SJSA1 (cell line): ENCODE measurements around the gene PTCH1. TPM values are rescaled to one million over a fixed set of nuclear protein-coding genes. Genes with fewer than 3 reads are reported as not detected.

ENCODE experiments used
- DNase-seq, 2 experiments: peaks; one replicate each; pipeline ENCODE4 v3.0.0-alpha.2; 2015 to 2020; ENCODE audit warnings: low spot score in 2 of 2, low read depth in 1 of 2
- H3K27ac ChIP-seq: fragments of 250-450 bp; sonication (Bioruptor Pico); 2 replicates; pipeline ENCODE4 v1.5.1; 2020; ENCODE audit warnings: mild to moderate bottlenecking, moderate library complexity
- H3K27me3 ChIP-seq: fragments of 250-450 bp; sonication (Bioruptor Pico); replicated peaks from 2 replicates; pipeline ENCODE4 v1.5.1; 2020; ENCODE audit warnings: mild to moderate bottlenecking, moderate library complexity
- H3K36me3 ChIP-seq: fragments of 250-450 bp; sonication (Bioruptor Pico); 2 replicates; pipeline ENCODE4 v1.5.1; 2020; ENCODE audit warnings: mild to moderate bottlenecking
- H3K4me1 ChIP-seq: fragments of 250-450 bp; sonication (Bioruptor Pico); replicated peaks from 2 replicates; pipeline ENCODE4 v1.6.1; 2021; ENCODE audit warnings: mild to moderate bottlenecking
- H3K4me3 ChIP-seq: fragments of 250-450 bp; sonication (Bioruptor Pico); 2 replicates; pipeline ENCODE4 v1.5.1; 2020; ENCODE audit warnings: mild to moderate bottlenecking
- H3K9me3 ChIP-seq: fragments of 250-450 bp; sonication (Bioruptor Pico); replicated peaks from 2 replicates; pipeline ENCODE4 v1.5.1; 2020; ENCODE audit warnings: mild to moderate bottlenecking
- total RNA-seq: library from RNA; depleted of rRNA; stranded (reverse); fragments of >200 nt; shearing (Covaris generic); gene quantifications from 2 replicates; pipeline ENCODE4 v1.2.3, GENCODE V29; 2014

Gene PTCH1
- total RNA-seq, 1 experiment from 2014 or later: 56.4 TPM

DNA sequence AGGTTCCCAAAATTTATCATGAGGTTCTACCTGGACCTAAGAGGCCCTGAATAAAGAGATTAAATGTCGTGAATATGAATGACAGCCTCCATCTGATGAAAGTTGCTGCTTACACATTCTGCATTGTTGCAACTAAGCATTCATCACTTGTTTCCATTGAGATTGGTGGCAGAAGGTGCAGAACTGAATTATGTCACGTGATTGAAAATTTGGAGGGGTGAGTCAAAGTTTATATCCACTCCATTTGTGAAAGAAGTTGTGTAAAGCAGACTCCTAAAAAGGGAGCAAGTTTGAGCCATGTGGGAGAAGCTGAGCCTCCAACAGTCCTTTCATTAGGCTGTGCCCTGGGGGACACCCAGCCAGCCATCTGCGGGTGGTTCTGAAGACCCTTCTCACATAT is 4.9 kb upstream of the PTCH1 start:
- no peaks in the 10 kb centered on the region for H3K27me3 ChIP-seq
- H3K36me3 ChIP-seq: no peaks in the 10 kb centered on the region
- no peak for DNase-seq
- peaks cover 26% of the 10 kb centered on the region for H3K4me1 ChIP-seq
- no peak overlapping the region for H3K27ac ChIP-seq
- no peak overlapping the region for H3K4me3 ChIP-seq
- H3K9me3 ChIP-seq: no peaks in the 10 kb centered on the region

DNA sequence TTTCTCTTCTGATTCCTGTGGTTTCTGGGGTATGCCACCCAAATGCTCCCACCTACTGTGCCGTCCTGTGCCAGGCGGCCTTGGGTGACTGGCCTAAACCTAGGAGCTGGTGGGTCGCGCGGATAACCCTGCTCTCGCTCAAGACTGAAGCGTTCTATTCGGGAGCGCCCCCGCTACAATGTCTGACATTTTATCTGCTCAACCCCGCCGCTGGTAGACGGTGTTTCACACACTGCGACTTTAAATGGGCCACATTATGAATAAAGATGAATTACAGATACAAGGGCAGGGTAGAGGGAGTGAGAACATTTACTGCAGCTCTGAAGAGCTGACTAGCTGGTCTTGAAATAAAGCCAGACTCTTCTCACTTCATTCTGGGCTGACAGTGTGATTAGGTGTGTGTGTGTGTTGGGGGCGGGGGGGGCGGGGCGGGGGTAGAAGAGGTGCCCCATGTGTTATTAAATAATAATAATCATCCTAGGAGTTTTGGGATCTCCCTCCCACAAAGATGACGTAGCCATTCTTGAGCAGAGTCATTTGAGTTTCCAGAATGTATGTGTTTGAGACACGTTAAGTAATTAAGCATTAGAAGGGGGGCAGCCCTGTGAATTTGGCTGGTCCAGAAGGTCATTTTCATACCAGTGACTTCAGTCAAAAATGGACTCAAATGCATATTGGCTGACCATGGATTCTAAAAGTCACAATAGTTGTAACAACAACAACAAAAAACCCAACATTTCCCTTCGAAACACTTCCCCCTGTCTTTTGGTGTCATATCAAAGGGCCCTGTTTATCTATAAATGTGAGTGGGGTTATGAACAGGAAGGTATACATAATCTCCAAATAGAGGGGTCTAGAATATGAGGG is 1.0 kb upstream of the PTCH1 start:
- H3K4me1 ChIP-seq: peaks cover 26% of the 10 kb centered on the region
- H3K4me3 ChIP-seq: peak overlapping the region; percentile 76
- no peak for DNase-seq
- no peaks in the 10 kb centered on the region for H3K9me3 ChIP-seq
- peak overlapping the region; percentile 90 for H3K27ac ChIP-seq
- H3K36me3 ChIP-seq: peaks cover 33% of the 10 kb centered on the region
- no peaks in the 10 kb centered on the region for H3K27me3 ChIP-seq

DNA sequence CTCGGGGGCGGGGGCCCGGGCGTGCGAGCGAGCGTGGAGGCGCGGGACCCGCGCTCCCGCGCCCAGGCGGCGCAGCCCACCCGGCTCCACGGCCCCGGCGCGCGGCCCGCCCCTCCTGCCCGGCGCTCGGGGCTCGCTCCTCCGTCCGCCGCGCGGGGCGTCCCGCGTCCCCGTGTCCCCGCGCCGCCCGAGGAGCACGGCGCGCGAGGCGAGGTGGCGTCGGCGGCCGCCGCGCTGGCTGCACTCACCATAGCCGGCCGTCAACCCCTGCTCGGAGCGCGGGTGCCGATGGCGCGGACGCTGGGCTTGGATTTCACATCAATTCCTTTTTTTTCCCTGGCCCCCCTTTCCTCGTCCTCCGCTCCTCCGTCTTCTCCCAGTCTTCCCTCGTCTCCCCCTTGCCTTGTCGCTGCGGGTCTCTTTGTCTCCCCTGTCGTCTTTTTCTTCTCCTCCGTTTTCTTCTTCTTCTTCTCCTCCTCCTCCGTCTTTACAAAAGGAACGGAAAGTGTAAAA is 494 bp downstream of the PTCH1 start:
- H3K27ac ChIP-seq: peak overlapping the region; percentile 90
- peaks cover 42% of the 10 kb centered on the region for H3K36me3 ChIP-seq
- no peaks in the 10 kb centered on the region for H3K27me3 ChIP-seq
- H3K4me3 ChIP-seq: peak overlapping the region; percentile 76
- H3K4me1 ChIP-seq: peaks cover 36% of the 10 kb centered on the region
- H3K9me3 ChIP-seq: no peaks in the 10 kb centered on the region
- no peak for DNase-seq

DNA sequence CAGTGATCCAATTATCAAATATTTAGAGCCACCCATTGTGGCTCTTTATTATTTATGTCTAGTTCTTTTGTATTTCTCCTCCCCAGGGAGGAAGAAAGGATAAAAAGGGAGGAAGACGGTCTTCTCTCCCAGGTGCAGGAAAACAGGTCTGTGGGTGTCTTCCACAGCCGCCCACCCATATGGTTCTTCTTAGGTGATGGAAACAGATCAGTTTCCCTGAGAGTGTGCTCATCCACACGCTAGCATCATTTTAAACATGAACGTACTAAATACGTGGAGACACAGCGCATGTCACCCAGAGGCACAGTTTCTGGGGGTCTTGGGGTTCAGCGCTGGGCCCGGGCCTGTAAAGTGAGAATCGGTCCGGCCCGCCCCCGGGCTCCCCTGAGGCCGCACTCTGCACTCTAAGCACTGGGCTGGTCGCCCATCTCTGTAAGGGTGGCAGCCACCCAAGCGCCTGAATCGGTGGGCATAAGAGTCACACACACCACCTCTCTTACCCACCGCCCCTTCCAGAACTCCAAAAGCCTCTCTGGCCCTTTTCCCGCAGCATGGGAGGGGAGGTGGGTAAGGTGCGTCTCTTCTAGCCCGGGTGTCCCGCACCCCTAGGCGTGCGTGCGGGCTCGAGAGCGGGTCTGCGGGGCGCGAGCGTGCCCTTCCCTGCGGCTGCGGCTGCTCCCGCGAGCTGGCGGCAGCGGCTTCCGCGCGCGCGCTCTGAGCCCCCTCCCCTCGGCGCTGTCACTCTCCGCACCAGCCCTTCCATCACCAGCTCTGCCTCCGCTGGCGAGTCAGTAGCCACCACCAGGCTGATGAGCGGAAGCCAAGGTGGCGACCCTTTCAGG is 1.3 kb downstream of the PTCH1 start:
- no peaks in the 10 kb centered on the region for H3K9me3 ChIP-seq
- DNase-seq: peak in 1 of 2 experiments; percentile 62
- H3K36me3 ChIP-seq: peaks cover 44% of the 10 kb centered on the region
- H3K4me1 ChIP-seq: peaks cover 36% of the 10 kb centered on the region
- no peaks in the 10 kb centered on the region for H3K27me3 ChIP-seq
- H3K4me3 ChIP-seq: peak overlapping the region; percentile 76
- H3K27ac ChIP-seq: peak overlapping the region; percentile 90

DNA sequence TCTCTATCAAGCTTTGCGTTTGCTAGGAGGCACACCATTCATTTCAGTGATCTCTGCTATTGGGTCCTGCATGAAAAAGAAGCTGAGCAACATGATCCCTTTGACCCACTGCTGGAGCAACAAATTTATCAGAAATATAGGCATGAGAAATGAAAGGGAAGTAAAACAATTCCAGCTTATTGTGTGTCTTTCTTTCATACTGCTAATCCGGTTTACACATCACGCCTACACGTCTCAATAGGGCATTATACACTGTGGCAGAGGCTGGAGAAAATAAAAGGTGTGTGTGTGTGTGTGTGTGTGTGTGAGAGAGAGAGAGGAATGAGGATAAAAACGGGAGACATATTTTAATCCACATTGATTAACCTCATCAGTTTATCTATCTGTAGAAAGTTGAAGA is 2.4 kb downstream of the PTCH1 start:
- H3K4me1 ChIP-seq: peaks cover 36% of the 10 kb centered on the region
- peak overlapping the region; percentile 76 for H3K4me3 ChIP-seq
- no peaks in the 10 kb centered on the region for H3K9me3 ChIP-seq
- DNase-seq: peak in 1 of 2 experiments; percentile 31
- peak overlapping the region; percentile 90 for H3K27ac ChIP-seq
- H3K27me3 ChIP-seq: no peaks in the 10 kb centered on the region
- H3K36me3 ChIP-seq: peaks cover 44% of the 10 kb centered on the region

DNA sequence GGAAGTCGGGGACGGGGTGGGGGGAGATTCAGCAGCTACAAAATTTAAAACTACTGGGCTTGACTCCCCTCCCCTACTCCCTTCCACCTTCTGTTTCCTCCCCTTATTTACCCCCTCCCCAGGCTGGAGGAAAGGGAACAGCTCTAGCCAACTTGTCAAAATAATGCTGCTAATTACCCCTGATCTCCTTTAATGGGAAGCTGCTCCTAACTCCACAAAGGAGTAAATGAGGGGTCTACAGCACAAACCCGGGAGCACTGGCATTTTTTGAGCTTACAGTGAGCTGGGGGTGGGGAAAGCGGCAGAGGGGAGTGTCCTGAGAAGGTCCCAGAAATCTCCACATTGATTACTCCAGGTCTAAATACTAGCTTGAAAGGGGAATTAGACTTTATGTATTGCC is 3.1 kb downstream of the PTCH1 start:
- peaks cover 36% of the 10 kb centered on the region for H3K4me1 ChIP-seq
- DNase-seq: no peak
- H3K27ac ChIP-seq: peak overlapping the region; percentile 90
- H3K9me3 ChIP-seq: no peaks in the 10 kb centered on the region
- peaks cover 46% of the 10 kb centered on the region for H3K36me3 ChIP-seq
- H3K27me3 ChIP-seq: no peaks in the 10 kb centered on the region
- H3K4me3 ChIP-seq: peak overlapping the region; percentile 76

DNA sequence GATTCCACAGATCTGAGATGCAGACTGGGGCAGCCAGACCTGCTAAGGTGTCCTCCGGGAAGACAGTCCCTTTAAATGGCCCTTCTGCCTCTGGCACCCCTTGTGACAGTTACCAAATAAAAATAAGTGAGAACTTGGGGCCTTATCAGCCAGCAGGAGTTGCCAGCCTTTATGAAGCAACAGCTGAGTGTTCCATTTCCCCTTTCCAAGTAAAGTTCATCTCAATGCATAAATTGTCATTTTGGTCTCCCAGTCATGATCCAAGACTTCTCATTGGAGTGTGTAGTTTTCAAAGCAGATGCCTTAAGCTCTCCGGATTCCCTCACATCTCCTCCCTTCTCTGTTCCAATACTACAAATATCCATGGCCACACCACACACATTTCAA is 4.1 kb downstream of the PTCH1 start:
- H3K36me3 ChIP-seq: peaks cover 56% of the 10 kb centered on the region
- H3K4me1 ChIP-seq: peaks cover 36% of the 10 kb centered on the region
- peak overlapping the region; percentile 90 for H3K27ac ChIP-seq
- no peaks in the 10 kb centered on the region for H3K9me3 ChIP-seq
- peak overlapping the region; percentile 76 for H3K4me3 ChIP-seq
- H3K27me3 ChIP-seq: no peaks in the 10 kb centered on the region
- no peak for DNase-seq

DNA sequence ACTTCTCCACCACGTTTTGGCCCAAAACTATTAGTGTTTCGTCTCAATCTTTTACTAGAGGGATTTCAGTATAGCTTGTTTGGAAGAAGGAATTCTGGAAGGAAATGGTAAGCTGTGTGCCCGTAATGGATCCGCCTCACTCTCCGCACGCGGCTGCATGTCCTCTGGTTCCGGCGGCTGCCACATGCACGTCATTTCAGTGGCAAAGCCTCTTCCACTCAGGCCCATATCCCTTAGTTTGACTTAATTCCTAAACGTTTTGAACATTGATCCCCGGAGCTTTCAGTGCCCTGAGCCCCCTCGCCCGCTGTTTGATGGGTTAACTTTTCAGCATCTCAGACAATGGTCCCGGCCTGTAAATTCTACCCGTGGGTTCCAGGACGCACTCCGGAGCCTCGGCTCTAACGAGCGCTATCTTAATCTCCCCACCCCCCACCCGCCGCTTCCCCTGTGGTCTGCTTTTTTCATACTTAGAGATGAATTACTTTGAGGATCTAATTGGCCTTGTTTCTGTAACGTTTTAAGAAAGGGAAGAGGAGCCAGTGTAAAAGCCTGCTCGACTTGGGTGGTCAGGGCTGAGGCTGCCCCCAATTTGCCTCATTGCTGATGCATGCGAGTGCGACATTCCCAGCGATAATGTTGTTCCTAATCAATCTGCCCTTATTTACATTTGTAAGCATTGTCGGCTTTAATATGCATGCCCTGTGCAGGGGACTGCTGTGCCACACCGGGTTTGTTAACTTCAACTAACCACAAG is 4.6 kb downstream of the PTCH1 start:
- H3K9me3 ChIP-seq: no peaks in the 10 kb centered on the region
- H3K36me3 ChIP-seq: peaks cover 62% of the 10 kb centered on the region
- peak; percentile 94 to 97 for DNase-seq
- H3K27ac ChIP-seq: peak overlapping the region; percentile 92
- peak overlapping the region; percentile 76 for H3K4me3 ChIP-seq
- H3K27me3 ChIP-seq: no peaks in the 10 kb centered on the region
- peaks cover 31% of the 10 kb centered on the region for H3K4me1 ChIP-seq

DNA sequence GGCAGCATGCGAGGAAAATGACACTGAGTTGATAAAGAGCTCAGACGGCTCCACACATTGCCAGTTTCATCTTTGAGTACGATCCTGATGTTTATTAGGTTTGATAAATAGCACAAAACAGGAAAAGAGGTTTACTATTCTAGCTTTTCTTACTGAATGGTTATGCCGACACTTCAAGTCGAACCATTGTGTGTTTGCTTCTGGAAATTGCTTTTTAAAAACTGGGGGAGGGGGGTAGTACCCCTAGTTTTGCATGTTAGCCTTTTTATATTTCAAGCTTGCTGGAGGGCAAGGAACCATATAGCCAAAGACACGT is 5.2 kb downstream of the PTCH1 start:
- Histone ChIP-seq H3K27ac (peak overlapping the region; percentile 92), H3K36me3 (peaks cover 67% of the 10 kb centered on the region), H3K9me3 (no peaks in the 10 kb centered on the region), H3K27me3 (no peaks in the 10 kb centered on the region), H3K4me3 (peak overlapping the region; percentile 76), H3K4me1 (peaks cover 28% of the 10 kb centered on the region)
- DNase-seq: no peak

DNA sequence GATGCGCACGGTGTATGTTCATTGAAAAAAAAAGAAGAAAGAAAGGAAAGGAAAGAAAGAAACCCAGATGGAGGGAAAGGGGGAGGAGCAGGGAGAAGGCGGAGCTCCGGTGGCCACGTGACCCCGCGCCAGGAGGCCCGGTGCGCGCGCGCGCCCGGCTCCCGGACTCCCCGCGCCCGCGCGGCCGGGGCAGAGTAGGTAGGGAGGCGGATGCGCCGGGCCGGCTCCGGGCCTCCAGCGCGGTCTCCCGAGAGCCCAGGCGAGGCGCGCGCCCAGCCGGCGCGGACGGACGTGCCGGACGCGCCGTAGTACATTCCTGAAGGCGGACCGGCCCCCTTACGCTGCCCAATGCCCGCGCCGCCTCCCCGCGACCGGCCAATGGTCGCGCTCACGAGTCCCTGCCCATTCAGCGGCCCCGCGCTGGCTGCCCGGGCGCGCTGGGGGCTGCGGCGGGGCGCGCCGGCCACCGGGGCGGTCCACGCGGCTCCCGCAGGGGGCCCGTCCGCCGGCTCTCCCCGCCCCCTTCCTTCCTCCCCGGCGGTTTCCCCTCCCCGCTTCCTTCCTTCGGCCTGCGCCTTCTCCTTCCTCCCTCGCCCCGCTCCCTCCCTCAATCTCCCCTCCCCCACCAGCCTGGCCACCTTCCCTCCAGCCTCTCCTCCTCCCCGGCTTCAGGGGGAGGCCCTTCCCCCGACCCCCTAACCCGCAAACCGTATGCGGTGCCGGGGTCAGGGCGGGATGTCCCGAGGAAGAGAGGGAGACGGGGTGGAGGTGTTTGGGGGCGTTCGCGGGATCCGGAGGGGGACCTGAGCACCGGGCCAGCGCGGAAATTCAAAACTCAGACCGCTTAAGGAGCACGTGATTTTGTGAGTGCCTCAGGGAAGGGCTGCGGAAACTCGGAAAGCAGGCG is 5.8 kb downstream of the PTCH1 start:
- peaks cover 28% of the 10 kb centered on the region for H3K4me1 ChIP-seq
- peaks cover 70% of the 10 kb centered on the region for H3K36me3 ChIP-seq
- no peaks in the 10 kb centered on the region for H3K27me3 ChIP-seq
- peak overlapping the region; percentile 92 for H3K27ac ChIP-seq
- peak overlapping the region; percentile 76 for H3K4me3 ChIP-seq
- peak; percentile 93 to 95 for DNase-seq
- H3K9me3 ChIP-seq: no peaks in the 10 kb centered on the region

DNA sequence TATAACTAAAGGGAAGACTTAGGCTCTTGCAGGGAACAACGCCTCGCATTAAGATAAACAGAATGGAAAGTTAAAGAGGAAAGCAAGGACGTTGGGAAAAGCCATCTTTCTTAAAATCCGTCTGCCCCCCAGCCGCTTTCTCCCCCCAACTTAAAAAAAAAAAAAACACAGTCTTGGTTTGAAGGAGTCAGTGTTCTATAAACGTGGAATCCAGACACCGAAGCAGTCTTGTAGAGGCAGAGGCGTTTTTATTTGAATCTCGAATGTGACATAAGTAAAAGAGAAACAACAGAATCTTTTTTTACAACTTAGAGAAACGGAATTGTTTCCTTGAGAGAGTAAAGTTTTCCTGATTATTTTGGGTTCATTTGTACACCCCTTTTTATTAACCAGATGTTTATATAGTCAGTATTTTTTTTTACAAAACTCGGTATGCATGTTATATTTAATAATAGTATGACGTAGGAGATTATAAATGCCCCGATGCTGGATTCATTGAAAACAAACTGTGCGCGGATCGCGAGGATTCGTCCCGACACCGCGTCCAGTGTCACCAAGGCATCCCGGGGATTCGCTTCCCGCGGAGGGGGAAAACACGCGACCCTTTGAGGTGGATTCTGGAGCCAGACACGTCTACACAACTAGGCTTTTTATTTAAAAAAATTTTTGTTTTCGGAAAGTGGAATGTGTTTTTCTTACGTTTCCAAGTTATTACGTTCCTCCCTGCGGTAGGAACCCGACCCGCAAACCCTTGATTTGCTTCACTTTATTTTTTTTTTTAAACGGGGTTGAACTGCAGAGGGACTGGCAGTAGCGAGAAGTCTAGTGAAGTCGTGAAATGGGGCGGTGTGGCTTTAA is 6.7 kb downstream of the PTCH1 start:
- H3K27ac ChIP-seq: peak overlapping the region; percentile 92
- peaks cover 67% of the 10 kb centered on the region for H3K36me3 ChIP-seq
- peak overlapping the region; percentile 76 for H3K4me3 ChIP-seq
- no peaks in the 10 kb centered on the region for H3K9me3 ChIP-seq
- H3K27me3 ChIP-seq: no peaks in the 10 kb centered on the region
- DNase-seq: no peak
- H3K4me1 ChIP-seq: peaks cover 33% of the 10 kb centered on the region
